Activated naive CD4-positive, alpha-beta T cell treated with anti-CD3 and anti-CD28 coated beads for 36 hours (primary cell): Measurements from ENCODE around the gene GART. TPM values are rescaled to one million over a fixed set of nuclear protein-coding genes. Genes with fewer than 3 reads are reported as not detected.

Experiments used
- CTCF ChIA-PET: fragments of 350-600 bp; sonication (Branson Sonifier 250); formaldehyde crosslinking; loops from one replicate; lab custom pipeline; 2021; ENCODE audit warnings: antibody characterized with exemption; lab: Charles Lee
- DNase-seq: peaks from one replicate; pipeline ENCODE4 v3.0.0-alpha.2; 2020
- H3K27ac Mint-ChIP-seq: one replicate; pipeline ENCODE4 v1.8.0; 2021; ENCODE audit warnings: mild to moderate bottlenecking, mixed read lengths
- H3K27me3 Mint-ChIP-seq: one replicate; pipeline ENCODE4 v1.8.0; 2021; ENCODE audit warnings: low read depth, mixed read lengths
- H3K36me3 Mint-ChIP-seq: one replicate; pipeline ENCODE4 v1.8.0; 2021; ENCODE audit warnings: low read depth, mixed read lengths
- H3K4me1 Mint-ChIP-seq: one replicate; pipeline ENCODE4 v1.8.0; 2021; ENCODE audit warnings: low read depth, mixed read lengths
- H3K4me3 Mint-ChIP-seq: one replicate; pipeline ENCODE4 v1.8.0; 2021; ENCODE audit warnings: mild to moderate bottlenecking, moderate library complexity, mixed read lengths
- H3K9me3 Mint-ChIP-seq: one replicate; pipeline ENCODE4 v1.8.0; 2021; ENCODE audit warnings: mixed read lengths
- intact Hi-C: fragments of 100-400 bp; cut with micrococcal nuclease; formaldehyde crosslinking; loops from one replicate; pipeline ENCODE4 v1.15.1; 2023
- total RNA-seq, 2 experiments: library from RNA; stranded (reverse); gene quantifications; one replicate each; pipeline ENCODE4 v1.2.3, GENCODE V29; 2021

Gene GART
- total RNA-seq, 2 experiments from 2014 or later: 234 to 237 TPM

GRCh38 chr21:33552093-33552998, 10.4 kb upstream of the GART start:
- Mint-ChIP-seq H3K27ac (no peak overlapping the region), H3K4me3 (no peak overlapping the region), H3K36me3 (peaks cover 76% of the 10 kb centered on the region), H3K4me1 (peaks cover 49% of the 10 kb centered on the region), H3K27me3 (no peaks in the 10 kb centered on the region), H3K9me3 (no peaks in the 10 kb centered on the region)
- intact Hi-C loops: no loop called here
- CTCF ChIA-PET: interaction anchor here (0.8 to 1.6 kb wide), 3 partner anchors 18 to 56 kb away, joined by 3 to 6 read pairs (median 4); no protein-coding TSS in a partner anchor
- no peak for DNase-seq

- intact Hi-C loops: no loop called here
- Mint-ChIP-seq H3K27me3 (no peaks in the 10 kb centered on the region), H3K27ac (no peak overlapping the region), H3K36me3 (peaks cover 73% of the 10 kb centered on the region), H3K9me3 (no peaks in the 10 kb centered on the region), H3K4me1 (peaks cover 48% of the 10 kb centered on the region), H3K4me3 (no peak overlapping the region)
- DNase-seq: no peak
- CTCF ChIA-PET: interaction anchor here (0.8 to 1.6 kb wide), 3 partner anchors 19 to 56 kb away, joined by 3 to 6 read pairs (median 4); no protein-coding TSS in a partner anchor
Observed at GRCh38 chr21:33551664-33552063, 9.7 kb upstream of the GART start.

- CTCF ChIA-PET: interaction anchor here (0.8 to 1.6 kb wide), 2 partner anchors 20 to 55 kb away, joined by 4 to 6 read pairs; no protein-coding TSS in a partner anchor
- Mint-ChIP-seq H3K36me3 (peaks cover 69% of the 10 kb centered on the region), H3K27me3 (no peaks in the 10 kb centered on the region), H3K9me3 (no peaks in the 10 kb centered on the region), H3K4me1 (peaks cover 46% of the 10 kb centered on the region), H3K27ac (no peak overlapping the region), H3K4me3 (no peak overlapping the region)
- intact Hi-C loops: no loop called here
- no peak for DNase-seq
Observed at GRCh38 chr21:33550772-33551660, 9.1 kb upstream of the GART start.

GRCh38 chr21:33549848-33550771, 8.2 kb upstream of the GART start:
- Mint-ChIP-seq H3K4me1 (peaks cover 44% of the 10 kb centered on the region), H3K27me3 (no peaks in the 10 kb centered on the region), H3K9me3 (no peaks in the 10 kb centered on the region), H3K36me3 (peaks cover 60% of the 10 kb centered on the region), H3K4me3 (no peak overlapping the region), H3K27ac (no peak overlapping the region)
- CTCF ChIA-PET: no interaction called here
- no peak for DNase-seq
- intact Hi-C loops: no loop called here

GRCh38 chr21:33546086-33546485, 4.2 kb upstream of the GART start:
- Mint-ChIP-seq H3K27me3 (no peaks in the 10 kb centered on the region), H3K36me3 (peaks cover 48% of the 10 kb centered on the region), H3K4me3 (no peak overlapping the region), H3K27ac (peak overlapping the region; percentile 59), H3K9me3 (no peaks in the 10 kb centered on the region), H3K4me1 (peaks cover 22% of the 10 kb centered on the region)
- CTCF ChIA-PET: interaction anchor here (1.1 to 1.6 kb wide), 2 partner anchors 26 to 60 kb away, joined by 4 to 6 read pairs; no protein-coding TSS in a partner anchor
- intact Hi-C loops: no loop called here
- no peak for DNase-seq

- H3K4me1 Mint-ChIP-seq: peaks cover 33% of the 10 kb centered on the region
- no peaks in the 10 kb centered on the region for H3K9me3 Mint-ChIP-seq
- no peak for DNase-seq
- CTCF ChIA-PET: interaction anchor here (0.7 to 1.7 kb wide), 4 partner anchors 10 to 61 kb away, joined by 3 to 7 read pairs (median 4); no protein-coding TSS in a partner anchor
- intact Hi-C loops: loop anchor here (2.0 to 5.0 kb wide), 2 partner anchors 14 to 433 kb away; no protein-coding TSS in a partner anchor
- peaks cover 44% of the 10 kb centered on the region for H3K36me3 Mint-ChIP-seq
- H3K4me3 Mint-ChIP-seq: peak overlapping the region; percentile 90
- peak overlapping the region; percentile 99 for H3K27ac Mint-ChIP-seq
- no peaks in the 10 kb centered on the region for H3K27me3 Mint-ChIP-seq
Observed at GRCh38 chr21:33544451-33545195, 2.7 kb upstream of the GART start.

- Mint-ChIP-seq H3K4me3 (peak overlapping the region; percentile 90), H3K27ac (peak overlapping the region; percentile 99), H3K36me3 (peaks cover 43% of the 10 kb centered on the region), H3K9me3 (no peaks in the 10 kb centered on the region), H3K27me3 (no peaks in the 10 kb centered on the region), H3K4me1 (peaks cover 37% of the 10 kb centered on the region)
- peak; percentile 81 for DNase-seq
- intact Hi-C loops: loop anchor here (1.0 to 5.0 kb wide), 6 partner anchors 15 to 817 kb away; partner anchors contain the start of gene DONSON
- CTCF ChIA-PET: interaction anchor here (0.6 to 1.7 kb wide), 4 partner anchors 12 to 227 kb away, joined by 3 to 7 read pairs (median 3); partner anchors contain the start of gene DNAJC28
Observed at GRCh38 chr21:33543505-33544129, 1.7 kb upstream of the GART start.

GRCh38 chr21:33542640-33543504, 955 bp upstream of the GART start, which contains the start of gene SON:
Gene SON, plus strand, starts transcription at chr21:33543038. Its CDS starts 55 bp downstream, at chr21:33543093.
- Mint-ChIP-seq H3K36me3 (peaks cover 42% of the 10 kb centered on the region), H3K4me1 (peaks cover 34% of the 10 kb centered on the region)

GRCh38 chr21:33541105-33541711, 709 bp downstream of the GART start:
- peak; percentile 24 for DNase-seq
- intact Hi-C loops: loop anchor here (5.0 kb wide), 1 partner anchor 436 kb away; no protein-coding TSS in a partner anchor
- H3K36me3 Mint-ChIP-seq: peaks cover 54% of the 10 kb centered on the region
- no peaks in the 10 kb centered on the region for H3K27me3 Mint-ChIP-seq
- H3K4me1 Mint-ChIP-seq: peaks cover 34% of the 10 kb centered on the region
- H3K27ac Mint-ChIP-seq: peak overlapping the region; percentile 99
- CTCF ChIA-PET: interaction anchor here (0.6 kb wide), 1 partner anchor 180 kb away, joined by 3 read pairs; no protein-coding TSS in a partner anchor
- H3K9me3 Mint-ChIP-seq: no peaks in the 10 kb centered on the region
- peak overlapping the region; percentile 90 for H3K4me3 Mint-ChIP-seq

More at GRCh38 chr21:33542640-33543504, 955 bp upstream of the GART start, which contains the start of gene SON:
- intact Hi-C loops: loop anchor here (1.0 to 5.0 kb wide), 13 partner anchors 45 to 816 kb away; partner anchors contain the start of genes ATP5PO, CRYZL1, DNAJC28 and DONSON
- CTCF ChIA-PET: interaction anchor here (0.6 to 0.7 kb wide), 2 partner anchors 52 to 227 kb away, joined by 3 read pairs; partner anchors contain the start of gene DNAJC28
- Mint-ChIP-seq H3K4me3 (peak within 1 kb of the TSS; percentile 90), H3K27ac (peak within 1 kb of the TSS; percentile 99), H3K27me3 (no peaks in the 10 kb centered on the region), H3K9me3 (no peaks in the 10 kb centered on the region)
- peak; percentile 99 for DNase-seq
